GM18861 (cell line): ENCODE measurements around the gene C9orf50.
A peak's percentile ranks its signal among the peaks of the same experiment; 100 is the strongest.
"Not testable (repeated sequence)": the region's sequence is repeated elsewhere in the genome, so short reads cannot be mapped to it uniquely, and the experiment has no call there.

Experiments
- ATAC-seq: cut with Tn5 transposase; IDR thresholded peaks from one replicate; pipeline ENCODE4 v1.9.1; 2021; ENCODE audit not compliant: unreplicated experiment

Gene C9orf50

GRCh38 chr9:129648092-129648763, 27.3 kb upstream of the C9orf50 start:
- ATAC-seq: no peak

DNA sequence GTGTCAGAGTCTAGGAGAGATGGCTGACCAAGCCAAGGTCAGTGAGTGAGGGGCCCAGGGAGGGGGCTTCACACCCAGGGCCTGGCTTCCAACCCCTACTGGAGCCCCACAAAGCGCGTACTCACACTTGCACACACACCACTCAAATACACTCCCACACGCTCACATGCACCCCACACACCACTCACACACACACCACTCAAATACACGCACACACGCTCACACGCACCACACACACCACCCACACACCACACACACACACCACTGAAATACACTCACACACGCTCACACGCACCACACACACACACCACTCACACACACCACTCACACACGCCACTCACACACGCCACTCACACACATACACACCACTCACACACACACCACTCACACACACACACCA, 26.7 kb upstream of the C9orf50 start:
- ATAC-seq: no peak

DNA sequence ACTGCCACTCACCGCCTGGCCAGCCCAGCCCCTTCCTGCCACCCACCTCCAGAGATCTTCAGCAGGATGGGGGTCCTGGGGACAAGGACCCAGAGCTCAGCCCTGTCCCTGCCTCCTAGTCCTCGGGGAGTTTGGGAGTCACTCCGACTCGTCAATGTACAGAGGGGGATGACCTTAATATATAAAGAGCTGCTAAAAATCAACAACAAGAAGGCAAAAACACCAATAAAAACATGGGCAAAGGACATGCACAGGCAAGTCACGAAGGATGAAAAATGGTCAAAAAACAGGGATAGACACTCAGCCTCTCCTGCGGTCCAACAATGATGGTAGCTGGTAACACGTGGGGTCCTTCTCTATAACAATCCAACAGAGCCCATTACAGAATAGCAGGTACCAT, 25.8 kb upstream of the C9orf50 start:
- no peak for ATAC-seq

- ATAC-seq: no peak
Measured at GRCh38 chr9:129646252-129646651, 25.4 kb upstream of the C9orf50 start.

GRCh38 chr9:129644902-129645301, 24.0 kb upstream of the C9orf50 start:
- ATAC-seq: no peak

DNA sequence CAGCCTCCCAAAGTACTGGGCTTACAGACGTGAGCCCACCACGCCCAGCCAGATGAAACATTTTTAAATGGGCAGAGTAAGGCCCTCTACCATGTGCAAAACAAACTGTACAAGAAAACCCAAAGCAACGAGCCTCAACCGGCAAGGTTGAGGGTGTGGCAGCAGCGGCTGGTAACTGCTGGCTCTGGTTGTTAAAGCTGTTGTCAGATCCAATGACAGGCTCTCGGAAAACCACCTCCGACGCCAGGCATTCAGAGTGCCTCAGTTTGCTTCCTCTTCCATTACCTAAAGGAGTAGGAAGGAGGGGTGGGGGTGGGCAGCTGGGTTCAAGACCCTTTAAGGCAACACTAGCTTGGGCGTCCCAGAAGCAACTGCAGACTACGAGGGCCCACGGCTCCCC, 23.5 kb upstream of the C9orf50 start:
- ATAC-seq: no peak

- no peak for ATAC-seq
Measured at GRCh38 chr9:129643706-129644105, 22.8 kb upstream of the C9orf50 start.

DNA sequence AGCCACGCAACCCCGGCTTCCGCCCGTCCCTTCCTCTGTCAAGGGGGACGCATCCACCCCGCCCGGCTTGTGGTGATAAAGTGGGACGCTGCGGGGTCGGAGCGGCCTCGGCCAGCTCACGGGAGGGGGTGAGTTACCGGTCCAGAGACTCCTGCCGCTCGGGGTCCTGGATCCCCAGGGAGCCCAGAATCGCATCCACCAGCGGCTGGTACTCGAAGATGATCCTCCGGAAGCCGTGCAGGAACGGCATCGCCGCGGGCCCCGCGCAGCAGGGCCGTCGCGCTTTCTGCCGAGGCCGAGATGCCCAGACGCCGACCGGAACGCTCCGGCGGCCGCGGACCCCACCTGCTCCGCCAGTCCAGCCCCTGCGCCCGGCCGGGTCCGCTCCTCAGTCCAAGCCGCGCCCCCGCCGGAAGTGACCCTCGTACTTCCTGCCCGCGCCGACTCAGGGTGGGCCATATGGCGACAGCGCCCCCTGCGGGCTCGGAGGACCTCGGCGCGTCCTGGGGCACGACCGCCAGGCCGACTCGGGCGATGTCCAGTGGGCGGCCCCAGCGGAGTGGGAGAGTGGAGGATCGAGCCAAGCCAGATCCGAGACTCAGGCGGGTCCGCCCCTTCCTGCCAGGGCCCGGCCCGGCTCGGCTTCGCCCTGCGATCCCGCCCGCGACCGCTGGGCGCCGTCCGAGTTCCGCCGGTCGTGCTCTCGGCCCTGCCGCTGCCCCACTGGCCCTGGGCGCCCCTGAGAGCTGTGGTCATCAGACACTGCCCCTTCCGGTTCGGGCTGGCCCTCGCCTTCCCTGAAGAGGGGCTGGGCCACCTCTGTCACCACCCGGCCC, 21.1 kb upstream of the C9orf50 start, which contains the start of gene ASB6:
TSS of gene ASB6 (minus strand) at position 402 of the 836 bp plus-strand sequence. CDS start at position 250, 152 bp downstream.
- peak; percentile 81 for ATAC-seq

DNA sequence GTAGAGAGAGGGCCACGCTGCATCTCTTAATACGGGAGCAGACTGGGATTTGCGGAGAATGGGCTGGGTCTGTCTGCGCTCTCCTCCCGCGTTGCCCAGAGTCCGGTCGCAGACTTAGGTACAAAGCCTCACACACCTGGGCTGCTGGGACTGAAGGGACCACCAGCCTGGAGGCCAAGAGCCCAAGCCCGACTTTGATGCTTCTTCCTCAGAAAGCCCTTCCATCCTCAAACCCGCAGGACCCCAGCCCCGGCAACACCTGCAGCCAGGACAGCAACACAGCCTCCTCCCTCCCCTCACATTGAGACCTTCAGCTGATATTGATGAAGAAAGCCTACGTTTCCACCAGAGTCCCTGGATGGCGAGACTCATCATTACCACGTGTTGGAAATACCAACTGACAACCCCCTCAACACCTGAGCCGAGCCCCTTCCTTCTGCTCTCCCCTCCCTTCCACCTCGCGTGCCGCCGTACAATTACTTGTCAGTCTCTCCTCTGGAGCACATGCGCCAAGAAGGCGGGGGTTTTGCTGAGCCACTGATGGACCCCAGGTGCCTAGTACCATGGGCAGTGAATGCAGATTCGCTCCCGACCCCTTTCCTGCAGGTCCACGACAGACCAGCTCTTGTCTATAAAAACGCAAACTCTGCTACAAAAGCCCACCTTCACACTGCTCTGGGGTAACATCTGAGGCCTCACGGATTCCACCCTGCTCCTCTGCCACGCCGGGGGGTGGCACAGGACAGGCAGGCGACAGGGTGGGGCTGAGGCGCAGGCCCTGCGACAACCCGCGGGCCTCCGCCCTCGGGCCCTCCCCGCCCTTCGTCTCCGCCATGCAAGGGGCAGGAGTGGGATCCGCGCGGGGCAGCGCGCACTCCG, 20.2 kb upstream of the C9orf50 start:
- ATAC-seq: no peak

DNA sequence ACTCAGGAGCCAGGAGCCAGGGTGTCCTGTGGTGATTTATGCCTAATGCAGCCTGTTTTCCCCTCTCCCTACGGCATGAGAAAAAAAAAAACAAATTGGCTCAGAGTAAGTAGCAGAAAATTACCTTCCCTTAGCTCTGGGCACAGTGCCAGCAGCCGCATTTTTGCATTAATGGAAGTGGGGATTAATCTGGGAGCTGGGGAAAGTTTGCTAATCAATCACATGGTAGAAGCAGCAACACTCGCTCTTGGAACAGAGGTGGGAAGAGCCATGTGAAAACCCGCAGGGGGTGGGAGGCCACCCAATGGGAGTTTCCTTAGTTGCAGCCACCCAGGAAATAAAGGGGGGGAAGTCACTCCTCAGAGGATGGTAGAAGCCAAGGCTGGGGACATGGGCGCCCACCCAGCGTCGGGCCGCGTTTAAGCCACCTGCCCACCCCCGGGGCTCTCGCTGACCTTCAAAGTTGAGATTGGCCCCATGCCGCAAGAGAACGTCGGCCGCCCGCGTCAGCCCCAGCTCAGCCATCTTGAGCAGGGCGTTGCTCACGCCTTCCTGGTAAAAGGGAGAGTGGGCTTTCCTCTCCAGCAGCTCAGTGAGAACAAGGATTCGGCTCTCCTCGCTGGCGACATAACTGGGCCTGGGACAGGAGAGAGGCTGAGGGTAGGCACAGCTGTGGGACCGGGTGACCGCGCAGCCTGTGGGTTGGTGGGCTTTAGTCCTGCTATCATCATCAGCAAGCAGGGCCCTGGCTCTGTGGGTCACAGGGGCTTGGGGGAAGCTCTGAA, 19.4 kb upstream of the C9orf50 start:
- ATAC-seq: no peak

DNA sequence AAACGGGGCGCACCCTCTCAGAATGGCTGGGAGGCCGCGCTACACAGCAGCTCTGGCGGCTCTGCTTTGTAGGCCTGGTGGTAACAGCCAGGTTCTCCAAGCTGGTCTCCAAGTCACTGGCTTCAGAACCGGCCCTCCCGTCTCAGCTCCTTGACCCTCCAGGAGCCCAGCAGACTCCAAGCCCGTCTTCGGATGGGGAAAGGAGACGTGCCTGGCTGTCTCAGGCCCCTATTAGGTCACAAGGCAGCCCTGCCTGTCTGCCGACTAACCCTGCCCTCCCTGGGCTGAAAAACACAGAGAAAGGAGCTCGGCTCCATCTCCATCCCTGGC, 18.8 kb upstream of the C9orf50 start:
- no peak for ATAC-seq

GRCh38 chr9:129639034-129639630, 18.2 kb upstream of the C9orf50 start:
- no peak for ATAC-seq

DNA sequence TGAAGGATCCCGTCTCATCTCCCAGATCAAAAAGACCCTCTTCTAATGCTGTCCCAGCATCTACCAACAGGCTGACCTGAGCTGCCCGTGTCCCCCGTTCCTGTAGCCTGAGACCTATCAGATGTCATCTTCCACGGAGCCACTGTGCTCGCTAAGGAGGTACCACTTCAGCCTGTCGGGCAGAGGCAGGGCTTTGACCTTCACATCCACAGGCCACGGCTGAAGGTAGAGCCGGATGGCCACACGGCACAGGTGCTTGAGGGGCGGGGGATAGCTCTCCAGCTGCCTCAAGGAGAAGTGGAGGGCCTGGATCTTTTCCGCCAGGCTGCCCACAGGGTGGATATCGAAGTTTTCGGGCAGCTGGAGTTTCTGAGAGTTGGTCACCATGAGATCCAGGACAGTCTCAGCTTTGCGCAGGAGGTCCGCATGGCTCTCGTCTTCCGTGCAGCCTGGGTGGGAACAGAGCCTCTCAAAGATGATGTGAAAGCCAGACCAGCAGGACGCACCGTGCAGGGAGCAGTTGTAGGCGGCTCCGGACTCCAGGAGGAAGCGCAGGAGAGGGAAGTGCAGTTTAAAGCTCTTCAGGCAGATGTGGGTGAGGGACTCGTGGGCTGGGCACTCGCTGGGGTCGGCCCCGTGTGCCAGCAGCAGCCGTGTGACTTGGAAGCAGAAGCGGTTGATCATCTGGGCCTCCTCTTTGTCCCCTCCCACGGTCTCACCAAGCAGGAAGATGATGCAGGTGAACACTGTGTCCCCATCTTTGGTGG, 17.0 kb upstream of the C9orf50 start:
- no peak for ATAC-seq

DNA sequence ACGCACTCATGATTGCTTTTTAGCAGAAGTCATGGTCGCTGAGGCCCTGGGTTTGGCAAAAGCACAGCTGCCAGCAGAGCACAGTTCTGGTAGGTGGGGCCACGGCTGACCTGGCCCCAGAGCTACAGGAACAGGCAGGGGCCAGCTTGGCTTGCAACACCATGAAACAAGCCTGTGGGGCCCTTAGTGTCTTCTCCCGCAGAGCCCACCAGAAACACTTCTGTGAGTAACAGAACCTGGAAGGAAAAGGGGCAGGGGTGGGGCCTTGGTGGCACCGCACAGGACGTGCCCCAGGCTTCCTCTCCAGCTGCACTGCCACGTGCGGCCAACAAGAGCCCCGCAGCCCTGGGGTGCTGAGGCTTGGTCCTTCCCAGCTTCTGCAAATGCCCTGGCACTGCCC, 16.2 kb upstream of the C9orf50 start:
- ATAC-seq: no peak

DNA sequence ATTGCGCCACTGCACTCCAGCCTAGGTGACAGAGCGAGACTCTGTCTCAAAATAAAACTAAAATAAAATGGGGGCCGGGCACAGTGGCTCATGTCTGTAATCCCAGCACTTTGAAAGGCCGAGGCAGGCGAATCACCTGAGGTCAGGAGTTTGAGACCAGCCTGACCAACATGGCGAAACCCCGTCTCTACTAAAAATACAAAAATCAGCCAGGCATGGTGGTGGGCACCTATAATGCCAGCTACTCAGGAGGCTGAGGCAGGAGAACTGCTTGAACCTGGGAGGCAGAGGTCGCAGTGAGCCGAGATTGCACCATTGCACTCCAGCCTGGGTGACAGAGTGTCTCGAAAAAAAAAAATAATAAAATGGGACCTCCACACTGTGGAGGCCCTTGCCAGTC, 15.4 kb upstream of the C9orf50 start:
- not testable (repeated sequence) for ATAC-seq

DNA sequence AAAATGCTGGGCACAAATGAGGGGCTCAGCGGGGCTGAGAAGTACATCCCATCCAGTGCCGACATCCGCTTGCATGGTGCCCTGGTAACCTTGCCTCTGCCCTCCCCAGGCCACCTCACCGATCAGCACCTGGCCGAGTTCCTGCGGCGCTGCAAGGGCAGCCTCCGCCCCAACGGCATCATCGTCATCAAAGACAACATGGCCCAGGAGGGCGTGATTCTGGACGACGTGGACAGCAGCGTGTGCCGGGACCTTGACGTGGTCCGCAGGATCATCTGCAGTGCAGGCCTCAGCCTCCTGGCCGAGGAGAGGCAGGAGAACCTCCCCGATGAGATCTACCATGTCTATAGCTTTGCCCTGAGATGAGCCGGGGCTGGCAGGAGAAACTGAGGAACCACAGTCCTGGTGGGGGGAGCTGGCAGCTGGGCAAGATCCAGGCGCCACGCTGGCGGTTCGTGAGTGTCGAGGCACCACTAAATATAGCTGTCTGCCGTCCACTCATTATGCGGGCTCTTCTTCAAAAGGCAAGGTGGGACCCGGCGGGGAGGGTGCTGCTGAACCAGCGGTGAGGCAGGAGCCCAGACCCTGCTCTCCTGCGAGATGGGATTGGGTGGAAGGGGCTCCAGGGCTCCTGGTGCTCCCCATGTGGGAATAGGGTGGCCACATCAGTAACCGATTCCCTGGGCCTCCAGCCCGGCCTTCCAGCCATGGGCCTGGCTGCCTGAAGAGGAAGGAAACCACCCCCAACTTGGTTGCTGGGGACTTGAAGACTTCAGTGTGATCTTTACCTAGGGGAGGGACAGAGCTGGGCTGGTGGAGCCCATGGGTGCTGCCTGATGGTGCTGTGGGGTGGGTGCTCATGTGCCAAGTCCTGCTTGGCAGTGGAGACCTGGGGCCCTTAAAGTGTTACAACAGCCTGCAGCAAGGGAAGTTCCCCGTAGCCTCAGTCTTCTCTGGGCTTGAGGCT, 14.5 kb upstream of the C9orf50 start:
- ATAC-seq: no peak

- no peak for ATAC-seq
Measured at GRCh38 chr9:129633848-129634247, 12.9 kb upstream of the C9orf50 start.

- no peak for ATAC-seq
Measured at GRCh38 chr9:129633207-129633606, 12.3 kb upstream of the C9orf50 start.
